Renal cortex interstitium (tissue), 11 donors: Measurements from ENCODE around the gene ACAD9. TPM values are rescaled to one million over a fixed set of nuclear protein-coding genes. Genes with fewer than 3 reads are reported as not detected.
A peak's percentile ranks its signal among the peaks of the same experiment; 100 is the strongest.
"Not testable (repeated sequence)": the region's sequence is repeated elsewhere in the genome, so short reads cannot be mapped to it uniquely, and the experiment has no call there.

ENCODE experiments used
- DNase-seq, 11 donors: peaks; one replicate each; pipeline ENCODE4 v3.0.0-alpha.2; 2013; ENCODE audit warnings: low read depth in 9 of 11, low spot score in 4 of 11; ENCODE audit errors: extremely low read depth in 1 of 11
- polyA plus RNA-seq, 3 donors: library from polyadenylated mRNA; unstranded; fragments of 120-200 nt; gene quantifications; one replicate each; pipeline ENCODE4 v1.2.1, GENCODE V29; 2013; ENCODE audit not compliant: insufficient read length in 3 of 3

The ACAD9 gene
- polyA plus RNA-seq, 3 donors: 39.5 to 49.2 (median 39.9) TPM

- no peak for DNase-seq
Measured at GRCh38 chr3:128919988-128920387, 40.6 kb downstream of the ACAD9 start.

GRCh38 chr3:128922804-128923459, 43.5 kb downstream of the ACAD9 start:
- no peak for DNase-seq

- DNase-seq: no peak
Measured at GRCh38 chr3:128923576-128923975, 44.2 kb downstream of the ACAD9 start.

- DNase-seq: not testable (repeated sequence)
Measured at GRCh38 chr3:128923986-128924385, 44.6 kb downstream of the ACAD9 start.

- DNase-seq: no peak
Measured at GRCh38 chr3:128929364-128929763, 49.9 kb downstream of the ACAD9 start.

- DNase-seq: no peak
Measured at GRCh38 chr3:128931046-128931445, 51.6 kb downstream of the ACAD9 start.

- no peak for DNase-seq
Measured at GRCh38 chr3:128932516-128933212, 53.2 kb downstream of the ACAD9 start.

- DNase-seq: no peak
Measured at GRCh38 chr3:128933213-128933921, 53.9 kb downstream of the ACAD9 start.

- DNase-seq: no peak
Measured at GRCh38 chr3:128933922-128934253, 54.5 kb downstream of the ACAD9 start.

- no peak for DNase-seq
Measured at GRCh38 chr3:128935922-128936321, 56.5 kb downstream of the ACAD9 start.

- DNase-seq: no peak
Measured at GRCh38 chr3:128936341-128936740, 56.9 kb downstream of the ACAD9 start.

- no peak for DNase-seq
Measured at GRCh38 chr3:128940252-128940651, 60.8 kb downstream of the ACAD9 start.

GRCh38 chr3:128942161-128942952, 62.9 kb downstream of the ACAD9 start:
- no peak for DNase-seq

GRCh38 chr3:128945041-128945877, 65.8 kb downstream of the ACAD9 start:
- DNase-seq: no peak

- no peak for DNase-seq
Measured at GRCh38 chr3:128945878-128946175, 66.4 kb downstream of the ACAD9 start.

- DNase-seq: no peak
Measured at GRCh38 chr3:128946411-128946810, 67.0 kb downstream of the ACAD9 start.

- no peak for DNase-seq
Measured at GRCh38 chr3:128949158-128949557, 69.7 kb downstream of the ACAD9 start.

- DNase-seq: peak in 1 of 11 donors; percentile 24
Measured at GRCh38 chr3:128950223-128950938, 71.0 kb downstream of the ACAD9 start.
